SHP77 (cell line): ENCODE measurements around the gene LTBP4.
"Not testable (repeated sequence)": the region's sequence is repeated elsewhere in the genome, so short reads cannot be mapped to it uniquely, and the experiment has no call there.

Experiments used
- DNase-seq, 2 experiments: peaks; one replicate each; lab custom pipeline; 2025; lab: John Stamatoyannopoulos, UW

LTBP4 gene

DNA sequence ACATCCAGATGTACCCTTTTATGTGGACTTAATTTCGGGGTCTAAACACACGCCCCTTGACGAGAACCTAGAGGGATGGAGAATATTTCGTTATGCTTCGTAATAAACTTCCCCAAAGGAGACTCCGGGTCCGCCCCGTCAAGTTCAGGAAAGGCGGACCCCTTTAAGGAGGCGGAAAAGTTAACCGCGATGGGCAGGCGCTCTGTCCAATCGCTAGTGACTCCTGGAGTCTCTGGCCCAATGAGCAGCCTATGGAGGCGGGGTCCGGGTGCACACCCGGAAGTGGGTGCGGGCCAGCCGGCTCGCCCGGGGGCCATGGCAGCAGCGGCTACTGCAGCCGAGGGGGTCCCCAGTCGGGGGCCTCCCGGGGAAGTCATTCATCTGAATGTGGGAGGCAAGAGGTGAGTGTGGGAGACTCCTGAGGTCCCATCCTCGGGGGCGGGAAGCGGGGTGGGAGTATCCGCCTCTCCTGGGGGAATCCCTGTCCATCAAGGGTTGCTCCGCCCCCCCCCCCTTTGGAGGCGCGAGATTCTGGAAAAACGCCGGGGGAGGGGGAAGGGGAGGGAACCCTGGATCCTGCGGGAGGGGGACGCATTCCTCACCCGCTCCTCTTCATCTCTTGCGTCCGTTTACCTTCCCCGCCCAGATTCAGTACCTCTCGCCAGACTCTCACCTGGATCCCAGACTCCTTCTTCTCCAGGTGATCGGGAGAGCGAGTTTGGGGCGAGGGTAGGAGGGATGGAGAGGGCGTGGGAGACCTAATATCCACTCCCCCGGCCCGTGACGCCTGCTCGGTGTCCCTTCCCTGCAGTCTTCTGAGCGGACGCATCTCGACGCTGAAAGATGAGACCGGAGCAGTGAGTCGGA, 24.4 kb upstream of the LTBP4 start, which contains the start of gene SHKBP1:
TSS of gene SHKBP1 (plus strand) at position 289 of the 867 bp plus-strand sequence. CDS start at position 316, 27 bp downstream.
- DNase-seq = peak; percentile 95

DNA sequence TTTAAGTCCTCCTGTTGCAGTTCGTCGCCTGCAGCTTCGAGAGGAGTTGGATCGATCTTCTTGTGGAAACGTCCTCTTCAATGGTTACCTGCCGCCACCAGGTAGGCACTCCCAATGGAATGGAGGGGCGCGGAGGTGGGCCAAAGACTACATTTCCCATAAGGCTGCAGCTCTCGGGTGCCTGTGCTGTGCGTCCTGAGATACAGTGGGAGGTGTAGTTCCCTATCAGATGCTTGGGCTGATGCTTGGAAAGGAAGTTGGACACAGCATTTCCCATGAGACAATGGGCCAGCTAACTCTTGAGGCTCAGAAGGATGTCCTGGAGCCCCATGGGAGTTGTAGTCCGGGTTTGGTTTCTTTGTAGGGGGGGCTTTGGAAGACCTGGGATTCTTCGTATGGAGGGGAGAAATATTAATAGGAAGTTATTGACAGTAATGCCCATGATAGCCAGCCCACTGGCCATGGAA, 22.7 kb upstream of the LTBP4 start:
- peak in 1 of 2 experiments; percentile 25 for DNase-seq

GRCh38 chr19:40580619-40581018, 20.6 kb upstream of the LTBP4 start:
- DNase-seq = no peak

DNA sequence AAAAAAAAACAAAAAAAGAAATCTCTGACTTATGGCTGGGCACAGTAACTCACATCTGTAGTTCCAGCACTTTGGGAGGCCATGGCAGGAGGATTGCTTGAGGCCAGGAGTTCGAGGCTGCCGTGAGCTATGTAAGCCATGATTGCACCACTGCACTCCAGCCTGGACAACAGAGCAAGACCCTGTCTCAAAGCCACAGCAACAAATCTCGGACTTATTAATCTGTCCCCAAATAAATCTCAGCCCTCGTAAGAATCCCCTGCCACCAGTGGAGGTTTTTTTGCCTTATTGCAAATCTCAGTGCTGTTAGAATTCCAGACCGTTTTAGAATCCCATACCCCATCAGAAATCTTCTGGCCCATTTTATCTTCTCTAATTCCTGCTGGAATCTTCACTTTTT, 19.6 kb upstream of the LTBP4 start:
- no peak for DNase-seq

DNA sequence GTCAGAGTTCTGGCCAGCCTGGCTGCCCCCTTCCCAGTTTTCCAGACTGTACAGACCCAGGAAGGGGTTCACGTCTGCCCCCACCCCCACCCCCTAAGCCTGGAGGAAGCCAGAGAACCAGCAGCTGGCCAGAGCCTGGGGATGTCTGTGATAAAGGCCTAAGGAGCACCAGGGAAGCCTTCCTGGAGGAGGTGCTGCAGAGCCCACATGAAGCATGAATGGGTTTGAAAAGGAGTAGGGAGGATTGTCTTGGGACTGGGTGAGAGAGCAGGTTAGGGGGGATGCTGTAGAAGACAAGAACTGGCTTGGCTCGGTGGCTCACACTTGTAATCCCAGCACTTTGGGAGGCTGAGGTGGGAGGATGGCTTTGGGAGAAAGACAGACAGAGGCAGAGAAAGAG, 18.7 kb upstream of the LTBP4 start:
- DNase-seq = no peak

GRCh38 chr19:40583283-40583682, 17.9 kb upstream of the LTBP4 start:
- no peak for DNase-seq

DNA sequence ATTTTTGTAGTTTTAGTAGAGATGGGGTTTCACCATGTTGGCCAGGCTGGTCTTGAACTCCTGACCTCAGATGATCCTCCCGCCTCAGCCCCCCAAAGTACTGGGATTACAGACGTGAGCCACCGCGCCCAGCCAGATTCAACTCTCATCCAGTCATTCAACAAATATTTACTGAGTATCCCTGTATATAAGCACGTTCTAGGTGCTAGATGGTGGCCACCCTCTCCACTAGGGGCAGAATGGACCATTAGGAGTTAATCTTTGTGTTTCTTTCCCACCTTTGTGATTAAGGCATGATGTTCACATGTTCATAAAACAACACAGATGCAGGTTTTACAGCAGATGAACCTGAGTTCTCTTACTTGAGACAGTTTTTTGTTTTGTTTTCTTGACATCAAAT, 17.2 kb upstream of the LTBP4 start:
- no peak for DNase-seq

DNA sequence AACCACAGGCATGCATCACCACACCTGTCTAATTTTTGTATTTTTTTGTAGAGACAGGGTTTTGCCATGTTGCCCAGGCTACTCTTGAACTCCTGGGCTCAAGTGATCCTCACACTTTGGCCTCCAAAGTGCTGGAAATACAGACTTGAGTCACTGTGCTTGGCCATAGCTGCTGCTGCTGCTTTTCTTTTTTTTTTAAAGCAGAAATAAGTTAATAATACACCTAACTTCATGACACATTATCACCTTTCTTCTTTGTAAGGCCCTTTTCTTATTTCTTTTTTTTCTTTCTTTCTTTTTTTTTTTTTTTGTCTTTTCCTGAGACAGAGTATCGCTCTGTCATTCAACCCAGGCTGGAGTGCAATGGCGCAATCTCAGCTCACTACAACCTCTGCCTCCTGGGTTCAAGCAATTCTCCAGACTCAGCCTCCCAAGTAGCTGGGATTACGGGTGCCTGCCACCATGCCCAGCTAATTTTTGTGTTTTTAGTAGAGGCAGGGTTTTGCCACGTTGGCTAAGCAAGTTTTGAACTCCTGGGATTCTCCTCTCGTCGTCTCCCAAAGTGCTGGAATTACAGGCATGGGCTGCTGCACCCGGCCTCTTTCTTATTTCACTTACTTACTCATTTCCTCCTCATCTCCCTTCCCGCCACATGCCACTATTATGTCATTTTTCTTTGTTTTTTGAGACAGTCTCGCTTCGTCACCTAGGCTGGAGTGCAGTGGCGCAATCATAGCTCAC, 15.8 kb upstream of the LTBP4 start:
- no peak for DNase-seq

DNA sequence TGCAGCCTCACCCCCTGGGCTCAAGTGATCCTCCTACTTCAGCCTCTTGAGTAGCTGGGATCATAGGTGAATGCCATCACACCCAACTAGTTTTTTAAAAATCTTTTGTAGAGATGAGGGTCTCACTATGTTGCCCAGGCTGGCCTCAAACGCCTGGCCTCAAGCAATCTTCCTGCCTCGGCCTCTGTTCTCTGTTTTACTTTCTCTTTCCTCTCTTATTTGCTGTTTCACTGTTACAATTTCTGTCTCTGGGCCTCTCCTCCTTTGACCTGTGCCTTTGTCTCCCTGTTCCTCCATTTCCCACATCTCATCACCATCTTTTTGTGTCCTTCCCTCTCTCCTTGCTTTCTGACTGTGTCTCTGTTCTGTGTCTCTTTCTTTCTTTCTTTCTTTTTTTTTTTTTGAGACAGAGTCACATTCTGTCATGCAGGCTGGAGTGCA, 15.2 kb upstream of the LTBP4 start:
- DNase-seq = no peak

DNA sequence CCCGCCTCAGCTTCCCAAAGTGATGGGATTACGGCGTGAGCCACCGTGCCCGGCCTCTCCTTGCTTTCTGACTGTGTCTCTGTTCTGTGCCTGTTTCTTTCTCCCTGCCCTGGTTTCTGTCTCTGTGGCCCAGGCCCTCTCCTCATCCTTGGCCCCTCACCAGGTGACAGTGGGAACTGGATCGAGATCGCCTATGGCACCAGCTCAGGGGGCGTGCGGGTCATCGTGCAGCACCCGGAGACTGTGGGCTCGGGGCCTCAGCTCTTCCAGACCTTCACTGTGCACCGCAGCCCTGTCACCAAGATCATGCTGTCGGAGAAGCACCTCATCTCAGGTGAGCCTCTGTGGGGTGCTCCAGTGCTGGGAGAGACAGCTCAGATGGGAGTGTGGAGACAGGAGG, 14.6 kb upstream of the LTBP4 start:
- no peak for DNase-seq

DNA sequence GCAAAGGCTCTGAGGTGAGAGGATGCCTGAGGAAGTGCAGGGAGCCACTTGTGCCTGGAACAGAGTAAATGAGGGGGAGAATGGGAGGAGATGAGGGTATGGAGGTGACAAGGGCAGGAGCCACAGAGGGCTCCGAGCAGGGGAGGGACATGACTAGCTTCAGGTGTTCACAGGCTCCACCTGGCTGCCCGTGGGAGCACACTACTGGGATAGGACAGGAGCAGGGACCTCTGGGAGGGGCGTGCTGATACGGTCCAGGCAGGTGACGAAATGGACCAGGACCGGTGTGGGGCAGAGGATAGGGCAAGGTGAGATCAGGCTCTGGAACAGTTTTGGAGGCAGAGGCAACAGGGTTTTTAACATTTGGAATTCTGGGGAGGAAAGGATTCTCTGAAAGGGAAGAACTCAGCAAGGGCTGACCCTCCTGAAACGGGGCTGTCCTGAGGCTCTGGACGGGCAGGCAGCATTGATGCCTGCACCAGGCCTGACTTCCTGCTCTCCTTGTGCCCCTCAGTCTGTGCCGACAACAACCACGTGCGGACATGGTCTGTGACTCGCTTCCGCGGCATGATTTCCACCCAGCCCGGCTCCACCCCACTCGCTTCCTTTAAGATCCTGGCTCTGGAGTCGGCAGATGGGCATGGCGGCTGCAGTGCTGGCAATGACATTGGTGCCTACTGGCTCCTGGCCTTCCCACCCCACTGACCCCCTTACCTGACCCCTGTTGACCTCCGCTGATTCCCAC, 12.9 kb upstream of the LTBP4 start:
- no peak for DNase-seq

DNA sequence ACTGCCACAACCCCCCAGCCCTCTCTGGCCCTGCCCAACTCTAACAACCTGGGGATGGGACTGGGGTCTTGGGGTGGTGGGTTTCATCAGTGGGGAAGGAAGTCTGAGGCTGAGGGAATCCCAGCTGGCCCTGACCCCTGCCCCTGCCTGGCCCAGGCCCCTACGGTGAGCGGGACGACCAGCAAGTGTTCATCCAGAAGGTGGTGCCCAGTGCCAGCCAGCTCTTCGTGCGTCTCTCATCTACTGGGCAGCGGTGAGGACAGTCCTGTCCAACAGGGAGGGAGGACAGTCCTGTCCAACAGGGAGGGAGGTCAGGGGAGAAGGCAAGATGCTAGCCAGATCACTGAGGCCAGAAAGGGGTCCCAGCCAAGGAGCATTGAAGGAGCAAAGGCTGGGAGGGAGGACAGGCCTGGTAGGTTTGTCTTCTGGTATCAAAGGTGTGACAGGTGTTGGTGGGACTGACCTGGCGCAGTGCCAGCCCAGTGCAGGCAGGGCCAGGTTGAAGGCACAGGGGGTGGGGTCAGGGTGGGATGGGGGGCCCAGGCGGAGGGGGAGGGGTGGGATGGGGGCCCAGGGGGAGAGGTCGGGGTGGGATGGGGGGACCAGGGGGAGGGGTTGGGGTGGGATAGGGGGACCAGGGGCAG, 12.1 kb upstream of the LTBP4 start:
- no peak for DNase-seq

DNA sequence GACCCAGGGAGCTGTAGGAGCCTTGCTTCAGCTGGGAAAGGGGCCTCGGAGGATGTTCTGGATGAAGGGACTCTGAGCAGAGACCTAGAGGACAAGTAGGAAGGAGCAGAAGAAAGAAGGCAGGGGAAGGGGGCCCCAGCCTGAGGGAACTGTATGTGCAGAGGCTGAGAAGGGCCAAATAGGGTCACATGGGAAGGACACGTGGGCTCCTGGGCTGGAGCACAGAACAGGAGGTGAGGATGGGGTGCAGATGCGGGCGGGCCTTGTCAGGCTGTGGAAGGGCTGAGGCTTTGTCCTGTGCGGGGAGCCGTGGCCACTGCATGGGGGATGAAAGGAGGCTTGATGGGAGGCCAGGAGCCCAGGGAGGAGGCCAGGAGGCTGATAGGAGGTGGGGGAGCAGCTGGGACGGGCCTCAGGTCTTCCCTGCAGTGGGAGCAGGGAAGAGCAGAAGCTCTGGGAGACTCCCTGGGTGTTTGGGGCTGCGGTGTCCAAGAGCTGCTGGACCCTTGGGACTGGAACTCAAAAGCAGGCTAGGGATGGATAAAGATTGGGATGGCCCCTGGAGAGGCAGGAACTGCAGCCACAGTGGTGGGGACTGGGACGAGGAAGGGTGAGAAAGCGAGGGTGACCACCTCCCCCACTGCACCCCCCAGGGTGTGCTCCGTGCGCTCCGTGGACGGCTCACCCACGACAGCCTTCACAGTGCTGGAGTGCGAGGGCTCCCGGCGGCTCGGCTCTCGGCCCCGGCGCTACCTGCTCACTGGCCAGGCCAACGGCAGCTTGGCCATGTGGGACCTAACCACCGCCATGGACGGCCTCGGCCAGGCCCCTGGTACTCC, 11.4 kb upstream of the LTBP4 start:
- no peak for DNase-seq

DNA sequence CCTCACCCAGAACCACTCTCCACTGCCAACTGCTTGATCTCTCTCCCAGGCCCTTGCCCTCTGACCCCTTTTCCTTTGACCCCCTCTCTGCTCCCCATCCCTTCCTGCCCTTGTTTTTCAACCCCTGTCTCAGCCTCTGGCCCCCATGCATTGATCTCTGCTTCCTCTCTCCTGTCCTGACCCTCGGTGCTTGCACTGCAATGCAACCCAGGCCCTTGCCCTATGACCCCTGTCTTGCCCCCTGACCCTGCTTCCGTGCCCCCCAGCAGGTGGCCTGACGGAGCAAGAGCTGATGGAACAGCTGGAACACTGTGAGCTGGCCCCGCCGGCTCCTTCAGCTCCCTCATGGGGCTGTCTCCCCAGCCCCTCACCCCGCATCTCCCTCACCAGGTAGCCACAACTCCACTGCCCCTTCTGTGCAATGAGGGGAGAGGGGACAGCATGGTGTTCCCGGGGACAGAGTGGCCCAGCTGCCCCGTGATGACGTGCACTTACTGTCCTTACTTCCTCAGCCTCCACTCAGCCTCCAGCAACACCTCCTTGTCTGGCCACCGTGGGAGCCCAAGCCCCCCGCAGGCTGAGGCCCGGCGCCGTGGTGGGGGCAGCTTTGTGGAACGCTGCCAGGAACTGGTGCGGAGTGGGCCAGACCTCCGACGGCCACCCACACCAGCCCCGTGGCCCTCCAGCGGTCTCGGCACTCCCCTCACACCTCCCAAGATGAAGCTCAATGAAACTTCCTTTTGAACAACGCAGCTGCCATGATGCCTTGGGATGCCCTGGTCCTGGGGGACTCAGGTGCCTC, 10.5 kb upstream of the LTBP4 start:
- DNase-seq = no peak

DNA sequence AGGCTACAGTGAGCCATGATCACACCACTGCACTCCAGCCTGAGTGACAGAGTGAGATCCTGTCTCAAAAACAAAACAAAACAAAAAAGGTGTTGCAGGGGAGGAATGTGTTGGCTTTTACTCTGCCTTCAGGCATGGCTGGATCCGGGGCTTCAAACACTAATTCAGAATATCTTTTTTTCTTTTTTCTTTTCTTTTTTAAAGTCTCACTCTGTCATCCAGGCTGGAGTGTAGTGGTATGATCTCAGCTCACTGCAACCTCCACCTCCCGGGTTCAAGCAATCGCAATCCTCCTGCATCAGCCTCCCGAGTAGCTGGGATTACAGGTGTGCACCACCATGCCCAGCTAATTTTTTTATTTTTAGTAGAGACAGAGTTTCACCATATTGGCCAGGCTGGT, 9.4 kb upstream of the LTBP4 start:
- not testable (repeated sequence) for DNase-seq

GRCh38 chr19:40592170-40592569, 9.0 kb upstream of the LTBP4 start:
- peak; percentile 74 to 78 for DNase-seq

DNA sequence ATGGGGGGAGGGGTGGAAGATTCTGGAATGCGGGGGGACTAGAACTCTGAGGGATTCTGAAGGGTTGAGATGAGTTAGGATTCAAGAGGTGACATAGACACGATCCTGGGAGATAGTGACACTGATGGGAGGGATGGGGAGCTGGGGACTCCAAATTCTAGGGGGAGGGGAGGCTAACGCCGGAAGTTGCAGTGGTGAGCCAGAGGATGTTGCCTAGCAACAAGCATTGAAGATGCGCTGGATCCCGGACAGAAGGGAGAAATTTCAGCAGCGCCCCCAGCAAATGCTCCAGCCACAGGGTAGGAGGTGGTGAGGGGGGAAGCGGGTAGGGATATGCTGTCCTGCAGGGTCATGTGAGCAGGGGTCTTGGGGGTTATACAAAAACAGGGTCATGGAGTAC, 6.9 kb upstream of the LTBP4 start:
- peak in 1 of 2 experiments; percentile 68 for DNase-seq

GRCh38 chr19:40594657-40595091, 6.5 kb upstream of the LTBP4 start:
- DNase-seq = peak; percentile 38 to 49

GRCh38 chr19:40596608-40597328, 4.4 kb upstream of the LTBP4 start:
- DNase-seq = peak in 1 of 2 experiments; percentile 46
